ENCODE data around the gene CYB561D1.

GRCh38 chr1:109516872-109517271, 23.0 kb downstream of the CYB561D1 start:
- TF ChIP-seq POLR2AphosphoS5 (IDR thresholded peaks at IDR 0.05; ENCODE audit: borderline replicate concordance, low read depth, low read length) (no peak), EZH2 (IDR thresholded peaks at IDR 0.05) (no peak)

Data from SK-N-MC (cell line).